GM21515 (cell line): Measurements from ENCODE around the gene TLR5.

Source experiments
- ATAC-seq: cut with Tn5 transposase; IDR thresholded peaks from one replicate; pipeline ENCODE4 v1.9.1; 2021; ENCODE audit not compliant: unreplicated experiment

The TLR5 gene

DNA sequence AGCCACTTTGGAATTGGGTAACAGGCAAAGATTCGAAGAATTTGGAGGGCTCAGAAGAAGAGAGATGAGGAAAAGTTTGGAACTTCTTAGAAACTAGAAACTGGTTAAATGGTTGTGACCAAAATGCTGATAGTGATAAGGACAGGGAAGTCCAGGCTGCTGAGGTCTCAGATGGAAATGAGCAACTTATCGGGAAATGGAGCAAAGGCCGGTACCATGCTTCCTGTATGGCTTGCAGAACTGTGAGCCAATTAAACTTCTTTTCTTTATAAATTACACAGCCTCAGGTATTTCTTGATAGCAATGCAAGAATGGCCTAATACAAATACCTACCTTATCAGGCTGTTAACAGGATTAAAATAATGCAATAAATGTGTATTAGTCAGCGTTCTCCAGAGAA, 9.4 kb upstream of the TLR5 start:
- no peak for ATAC-seq

DNA sequence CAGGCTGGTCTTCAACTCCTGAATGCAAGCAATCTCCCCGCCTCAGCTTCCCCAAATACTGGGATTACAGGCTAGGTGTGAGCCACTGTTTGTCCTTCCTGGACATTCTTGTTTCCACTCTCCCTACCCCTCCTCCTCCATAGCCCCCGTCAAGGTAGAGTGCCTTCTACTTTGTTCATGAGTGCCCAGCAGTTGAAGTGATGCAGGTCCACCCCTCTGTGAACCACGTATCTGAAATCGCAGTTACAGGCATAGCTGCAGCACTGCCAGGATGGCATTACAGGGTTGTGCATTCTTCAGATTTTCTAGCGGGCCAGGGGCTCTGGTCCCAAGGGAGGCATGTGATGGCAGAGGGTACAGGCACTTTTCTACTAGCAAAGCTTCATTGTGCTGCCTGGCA, 7.4 kb upstream of the TLR5 start:
- no peak for ATAC-seq

DNA sequence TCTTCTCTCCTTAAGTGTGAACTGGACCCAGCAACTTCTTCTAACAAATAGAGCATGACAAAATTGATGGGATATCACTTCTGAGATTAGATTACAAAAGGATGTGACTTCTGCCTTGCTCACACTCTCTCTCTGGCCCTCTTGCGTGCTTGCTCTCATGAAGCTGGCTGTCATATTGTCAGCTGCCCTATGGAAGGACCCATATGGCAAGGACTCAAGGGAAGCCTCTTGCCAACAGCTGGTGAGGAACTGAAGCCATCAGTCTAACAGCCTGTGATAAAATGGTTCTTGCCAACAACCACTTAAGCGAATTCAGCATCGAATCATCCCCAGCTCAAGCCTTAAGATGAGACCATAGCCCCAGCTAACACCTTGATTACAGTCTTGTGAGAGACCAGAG, 4.8 kb upstream of the TLR5 start:
- no peak for ATAC-seq

DNA sequence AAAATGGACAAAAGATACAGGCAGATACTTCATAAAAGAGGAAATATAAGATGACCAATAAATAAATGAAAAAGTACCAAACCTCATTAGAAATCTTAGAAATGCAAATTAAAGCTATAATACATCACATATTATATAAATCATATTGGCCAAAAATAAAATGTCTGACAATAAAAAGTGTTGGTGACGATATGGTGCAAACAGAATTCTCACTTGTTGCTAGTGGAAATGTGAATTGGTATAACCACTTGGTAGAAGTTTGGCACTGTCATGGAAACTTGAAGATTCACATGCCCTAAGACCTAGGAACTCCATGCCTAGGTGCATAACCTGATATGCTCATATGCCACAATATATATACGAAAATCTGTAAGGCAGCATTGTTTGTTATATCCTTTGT, 4.4 kb upstream of the TLR5 start:
- ATAC-seq: no peak

DNA sequence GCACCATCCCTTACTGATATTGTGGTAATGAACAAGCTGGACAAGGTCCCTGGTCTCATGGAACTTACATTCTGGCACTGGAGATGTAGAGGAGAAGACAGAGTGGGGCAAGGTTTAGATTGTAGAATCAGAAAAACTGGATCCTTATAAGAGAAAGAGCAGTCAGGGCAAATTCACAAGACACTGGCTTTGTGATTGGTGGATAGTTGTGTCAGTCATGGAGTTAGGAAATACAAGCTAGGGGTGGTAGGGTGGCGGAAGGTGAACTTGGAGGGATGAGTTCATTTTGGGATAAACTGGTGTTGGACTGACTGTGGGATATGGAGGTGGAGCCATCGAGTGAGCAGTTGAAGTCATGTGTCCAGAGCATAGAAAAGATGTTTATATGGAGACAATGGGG, 3.7 kb upstream of the TLR5 start:
- ATAC-seq: no peak

DNA sequence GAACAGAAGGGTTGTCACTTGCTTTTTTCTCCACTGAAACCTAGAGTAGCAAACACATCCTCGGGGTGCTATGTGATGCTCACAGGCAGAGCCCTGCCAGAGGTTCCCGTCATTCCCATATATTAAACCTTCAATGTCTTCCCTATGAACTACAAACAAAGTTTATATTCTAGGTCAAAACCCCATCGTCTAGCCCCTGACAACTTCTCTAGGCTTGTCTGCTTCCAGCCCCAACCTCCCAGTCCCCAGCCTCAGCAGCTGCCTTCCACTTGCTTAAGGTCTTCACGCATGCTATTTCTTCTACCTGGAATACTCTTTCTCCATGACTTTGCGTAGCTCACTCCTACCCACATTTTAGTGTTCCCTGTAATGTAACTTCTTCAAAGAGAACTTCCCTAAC, 1.9 kb upstream of the TLR5 start:
- no peak for ATAC-seq

DNA sequence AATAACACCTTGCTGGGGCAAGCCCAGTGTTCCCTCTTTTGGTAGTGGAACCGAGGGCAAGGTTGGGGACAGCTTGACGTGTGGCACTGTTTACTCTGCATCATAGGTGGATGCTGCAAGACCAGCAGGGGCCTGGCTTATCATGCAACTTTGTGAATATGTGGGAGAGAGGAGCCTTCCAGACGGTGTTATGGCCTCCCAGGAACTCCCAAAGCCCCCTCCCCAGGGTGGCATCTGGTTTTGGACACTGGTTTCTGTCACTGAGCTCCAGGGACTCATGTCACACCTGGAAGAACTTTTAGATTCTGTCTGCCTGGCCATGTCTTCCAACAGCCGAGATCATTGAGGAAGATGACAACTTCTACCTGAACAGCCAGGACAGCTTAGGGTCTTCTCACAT, 1.4 kb upstream of the TLR5 start:
- no peak for ATAC-seq

DNA sequence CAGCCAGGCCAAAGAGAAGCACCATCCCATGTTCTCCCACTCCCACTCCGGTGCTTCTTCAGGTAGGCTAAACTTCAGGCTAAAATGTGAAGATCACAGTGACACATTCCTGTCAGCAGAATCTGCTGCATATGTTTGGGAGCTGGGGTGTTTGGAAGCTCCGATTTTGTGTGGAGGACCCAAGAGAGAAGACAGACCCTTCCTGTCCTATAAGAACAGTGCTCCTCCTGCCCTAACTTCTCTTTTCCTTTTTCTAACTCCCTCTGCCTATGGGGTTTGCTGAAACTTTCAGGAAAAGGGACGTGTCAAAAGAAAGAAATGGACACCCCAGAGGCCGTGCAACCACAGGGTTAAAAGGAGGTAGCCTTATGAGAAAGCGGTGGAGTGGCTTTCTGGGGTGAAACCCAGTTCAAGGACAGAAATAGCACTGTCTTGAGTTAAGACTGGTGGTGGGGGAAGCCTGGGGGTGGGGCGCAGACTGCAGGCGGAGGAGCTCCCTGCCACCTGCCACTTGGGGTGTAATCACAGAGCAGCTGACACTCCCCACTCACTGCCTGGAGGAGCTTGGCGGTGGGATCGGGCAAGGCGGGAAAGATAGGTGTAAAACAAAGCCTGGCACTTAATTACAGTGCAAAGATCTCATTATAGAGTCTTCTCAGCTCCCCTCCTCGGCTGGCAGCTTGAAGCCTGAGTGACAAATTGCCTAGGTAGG, 645 bp upstream of the TLR5 start:
- peak; percentile 56 for ATAC-seq

DNA sequence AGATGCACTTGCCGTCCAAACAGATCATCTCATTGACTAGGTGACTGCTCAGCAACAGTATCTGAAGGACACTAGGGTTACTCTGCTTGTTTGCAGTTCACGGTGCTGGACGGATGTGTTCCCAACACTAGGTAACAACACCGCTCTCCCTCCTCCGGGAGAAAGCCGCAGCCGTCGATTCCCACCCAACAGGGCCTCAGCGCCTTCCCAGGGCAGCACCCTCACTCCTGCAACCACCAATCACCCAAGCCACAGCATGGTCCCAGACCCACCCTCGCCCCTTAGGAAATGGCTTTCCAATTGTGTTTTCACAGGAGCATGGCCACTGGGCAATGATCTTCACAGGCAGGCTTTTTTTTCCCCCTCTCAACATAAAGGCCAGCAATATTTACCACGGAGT, 779 bp downstream of the TLR5 start:
- no peak for ATAC-seq

DNA sequence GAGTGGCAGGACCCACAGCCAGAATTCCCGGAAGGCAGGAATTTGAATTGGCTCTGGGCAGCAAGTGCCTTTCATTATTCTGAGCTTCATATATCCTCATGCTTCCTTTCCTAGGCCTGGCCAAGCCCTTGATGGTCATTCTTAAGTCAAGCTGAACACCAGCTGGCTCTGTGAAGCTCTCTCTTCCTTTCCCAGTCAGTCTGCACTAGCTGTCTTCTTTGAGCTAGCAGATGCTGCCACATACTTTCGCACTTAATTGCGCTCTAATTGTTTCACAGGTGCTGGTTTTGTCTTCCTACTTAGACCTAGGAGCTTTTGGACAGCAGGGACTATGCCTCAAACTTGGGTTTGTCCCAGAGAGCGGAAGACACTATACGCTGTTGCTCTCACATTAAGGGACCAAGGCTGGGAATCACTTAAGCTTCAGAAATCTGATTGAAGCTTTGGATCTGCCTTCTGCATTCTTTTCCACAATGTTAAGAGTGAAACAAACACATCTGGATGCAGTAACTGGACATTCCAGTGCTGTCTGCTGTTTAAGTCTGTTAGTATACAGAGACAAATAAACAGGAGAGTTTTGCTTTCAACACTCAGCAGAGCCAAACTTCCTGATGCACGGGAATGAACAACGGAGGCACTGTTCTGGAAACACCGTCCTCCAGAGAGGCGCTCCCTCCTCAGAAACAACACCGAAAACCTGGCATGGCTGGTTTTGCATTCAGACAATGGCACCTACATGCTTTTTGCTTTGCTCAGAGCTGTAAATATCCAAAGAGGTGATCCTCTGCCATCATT, 2.2 kb downstream of the TLR5 start:
- no peak for ATAC-seq

DNA sequence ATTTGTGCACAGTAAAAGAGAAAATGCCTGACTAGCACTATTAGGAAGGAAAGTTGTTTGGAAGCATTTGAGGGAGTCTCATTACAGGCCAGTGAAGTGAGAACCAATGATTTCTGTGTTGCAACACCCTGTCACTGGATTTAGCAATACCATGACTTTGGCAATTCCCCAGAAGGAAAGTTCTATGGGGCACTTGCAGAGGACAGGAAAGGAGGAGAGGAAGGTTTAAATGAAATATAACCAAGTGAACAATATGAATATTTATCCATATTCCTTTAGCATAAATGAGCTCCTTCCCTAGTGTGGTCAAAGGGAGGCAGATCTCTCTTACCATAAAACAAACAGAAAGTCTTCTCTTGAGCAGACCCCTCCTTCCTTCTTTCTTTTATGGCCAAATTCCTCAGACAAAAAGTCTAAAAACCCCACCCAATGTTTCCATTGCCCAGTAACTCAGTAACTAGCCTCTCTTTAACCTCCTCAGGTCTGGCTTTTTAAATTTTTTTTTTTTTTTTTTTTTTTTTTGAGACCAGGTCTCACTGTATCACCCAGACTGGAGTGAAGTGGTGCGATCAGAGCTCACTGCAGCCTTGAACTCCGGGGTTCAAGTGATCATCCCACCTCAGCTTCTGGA, 5.5 kb downstream of the TLR5 start:
- ATAC-seq: no peak

DNA sequence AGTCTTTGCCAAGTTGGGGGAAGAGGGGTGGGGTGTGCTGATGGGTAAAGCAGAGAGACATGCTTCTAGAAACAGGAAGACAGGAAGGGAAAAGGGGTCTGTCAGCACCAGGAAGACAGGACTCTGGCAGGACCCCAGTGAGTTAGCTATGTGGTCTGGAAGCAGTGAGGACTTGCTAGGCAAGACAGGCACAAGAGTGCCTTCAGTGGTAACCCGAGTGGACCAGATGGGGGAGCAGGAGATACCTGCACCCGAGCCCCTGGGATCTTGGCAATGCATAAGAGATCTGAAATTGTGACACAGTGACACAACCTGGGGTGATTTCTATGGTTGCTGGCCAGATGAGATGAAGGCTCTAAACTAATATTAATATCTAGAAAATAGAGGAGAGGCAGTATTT, 7.0 kb downstream of the TLR5 start:
- no peak for ATAC-seq

DNA sequence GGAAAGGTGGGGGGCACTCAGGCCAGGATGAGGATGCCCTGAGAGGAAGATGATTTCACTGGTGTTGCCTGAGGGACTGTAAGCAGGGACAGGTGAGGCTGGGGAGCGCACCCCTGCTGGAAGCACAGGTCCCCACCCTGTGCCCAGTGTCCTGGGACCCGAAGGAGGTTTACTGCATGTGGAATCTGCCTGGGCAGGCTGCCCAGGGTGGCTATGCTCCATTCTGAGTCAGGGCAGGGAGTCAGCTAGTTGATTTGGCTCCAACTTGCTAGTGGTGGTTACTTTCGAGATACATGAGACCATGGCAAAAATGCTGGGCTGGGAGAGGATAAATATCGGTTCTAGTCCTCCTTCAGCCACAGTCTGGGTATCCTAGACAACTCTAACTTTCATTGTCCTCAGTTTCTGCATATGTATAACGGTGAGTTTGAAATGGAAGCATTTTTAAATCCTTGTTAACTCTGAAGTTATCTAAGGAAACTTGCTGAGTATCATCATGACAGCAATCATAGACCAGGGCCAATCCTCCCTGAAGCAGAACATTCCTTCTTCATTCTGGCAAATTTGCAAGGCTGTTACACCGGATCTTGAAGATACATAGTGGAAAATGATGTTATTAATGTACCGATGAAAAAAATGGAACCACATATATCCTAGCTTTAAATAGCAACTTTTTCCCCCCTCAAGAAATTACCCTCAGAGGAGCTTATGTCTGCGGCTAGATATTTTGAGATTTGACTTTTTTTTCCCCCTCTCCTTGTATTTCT, 7.7 kb downstream of the TLR5 start:
- ATAC-seq: no peak

DNA sequence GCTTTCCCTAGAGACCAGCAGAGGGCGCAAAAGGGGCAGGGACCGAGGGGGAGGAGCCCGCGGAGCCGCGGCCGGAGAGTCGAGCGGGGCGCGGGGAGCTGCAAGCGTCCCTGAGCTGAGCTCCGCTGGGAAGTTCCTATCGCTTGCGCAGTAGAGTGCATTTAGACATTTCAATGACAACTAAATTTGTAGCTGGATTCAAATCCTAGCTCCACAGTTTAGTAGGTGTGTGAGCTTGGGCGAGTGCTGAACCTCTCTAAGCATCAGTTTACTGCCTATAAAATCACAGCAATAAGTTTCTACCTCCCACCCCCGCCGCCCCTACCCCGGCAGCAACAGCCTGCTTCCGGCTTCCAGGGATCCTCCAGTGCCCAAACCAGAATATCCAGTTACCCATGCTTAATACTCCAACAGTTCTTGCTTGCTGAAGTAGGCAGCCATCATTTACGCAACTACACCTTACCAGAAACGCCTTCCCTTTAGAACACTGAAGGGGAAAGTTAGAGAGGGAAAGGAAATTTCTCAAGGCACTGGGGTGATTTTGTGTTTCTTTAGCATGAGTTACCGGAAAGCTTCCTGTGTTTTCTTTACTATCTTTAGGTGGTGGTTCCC, 9.1 kb downstream of the TLR5 start:
- peak; percentile 93 for ATAC-seq

DNA sequence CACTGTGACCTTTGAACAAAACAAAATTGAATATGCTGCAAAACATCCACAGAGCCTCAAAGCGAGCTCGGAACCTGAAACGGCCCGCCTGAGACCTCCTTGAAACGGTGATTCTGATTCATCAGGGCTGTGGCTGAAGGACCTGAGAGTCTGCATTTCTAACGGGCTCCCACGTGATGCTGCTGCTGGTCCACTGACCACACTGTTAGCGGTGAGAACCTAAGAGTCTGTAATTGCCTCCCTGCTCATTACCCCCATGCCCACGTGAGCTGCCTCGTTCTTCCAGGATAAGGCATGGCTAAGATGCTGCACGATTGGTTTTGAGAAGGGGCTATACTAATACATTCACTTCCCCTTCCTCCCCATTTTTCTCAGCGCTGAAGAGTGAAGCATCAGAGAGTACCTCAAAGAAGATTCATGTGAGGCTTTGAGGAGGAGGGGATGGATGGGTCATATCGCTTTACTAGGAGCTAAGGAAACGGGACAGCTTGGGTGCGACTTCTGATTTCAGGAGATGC, 9.7 kb downstream of the TLR5 start:
- peak; percentile 6 for ATAC-seq

DNA sequence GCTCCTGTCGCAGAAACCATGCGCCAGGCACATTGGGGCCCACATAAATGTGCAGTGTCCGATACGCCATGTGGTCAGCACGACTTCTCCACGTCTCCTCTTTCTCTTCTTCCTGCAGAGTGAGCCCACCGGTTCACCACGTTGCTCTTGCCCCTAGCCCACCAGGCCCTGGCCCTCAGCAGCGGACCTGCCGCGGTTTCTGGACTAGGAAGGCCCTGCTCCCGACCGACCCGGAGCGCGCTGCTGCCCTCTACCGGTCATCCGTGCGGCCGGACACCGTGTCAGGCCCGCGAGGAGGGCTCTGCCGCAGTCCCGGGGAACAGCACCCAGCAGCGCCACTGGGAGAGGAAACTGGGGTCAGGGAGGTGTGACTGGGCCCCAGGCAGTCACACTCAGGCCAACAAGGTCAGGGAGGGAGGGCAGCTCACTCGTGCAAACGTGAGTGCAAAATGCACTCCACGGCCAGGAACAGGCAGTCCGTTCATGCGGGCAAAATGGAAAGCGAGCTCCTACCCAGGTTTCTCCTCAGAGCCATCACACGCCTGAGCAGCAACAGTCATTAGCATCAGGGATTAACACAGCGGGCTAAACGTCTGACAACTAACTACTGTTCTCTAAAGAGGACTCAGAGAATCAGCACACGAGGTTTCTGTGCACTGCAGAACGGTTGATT, 13.7 kb downstream of the TLR5 start:
- ATAC-seq: peak; percentile 66

DNA sequence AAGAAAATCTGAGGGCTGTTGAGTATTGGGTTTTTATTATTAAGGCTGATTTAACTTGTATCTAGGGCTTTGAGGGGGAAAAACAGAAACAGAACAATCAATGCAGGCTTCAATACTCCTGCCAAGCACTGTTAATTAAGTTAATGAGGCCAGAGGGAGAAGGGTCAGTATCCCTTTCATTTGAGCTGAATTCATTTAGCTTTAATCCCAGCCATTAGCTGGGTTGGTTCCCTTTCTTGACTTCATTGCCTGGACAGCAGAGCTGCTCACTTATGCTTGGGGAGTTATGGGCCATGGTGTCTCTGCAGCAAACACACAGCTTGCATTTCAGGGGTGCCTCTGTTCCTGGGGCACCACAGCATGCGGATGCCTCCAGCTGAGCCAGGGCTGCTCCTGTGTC, 16.3 kb downstream of the TLR5 start:
- ATAC-seq: no peak

DNA sequence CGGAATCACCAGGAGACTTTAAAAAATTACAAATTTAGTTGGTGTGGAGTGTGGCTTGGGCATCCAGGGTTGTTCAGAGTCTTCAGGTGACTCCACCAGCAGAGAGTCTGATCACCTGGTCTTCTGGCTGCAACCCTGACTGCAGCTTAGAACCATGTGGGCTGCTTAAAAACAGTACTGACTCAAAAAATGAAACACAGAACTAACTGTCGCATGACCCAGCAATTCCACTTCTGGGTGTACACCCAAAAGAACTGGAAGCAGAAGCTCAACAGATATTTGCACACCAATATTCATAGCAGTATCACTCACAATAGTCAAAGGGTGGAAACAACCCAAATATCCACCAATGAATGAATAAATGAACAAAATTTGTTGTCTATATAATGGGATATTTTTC, 17.3 kb downstream of the TLR5 start:
- ATAC-seq: no peak

DNA sequence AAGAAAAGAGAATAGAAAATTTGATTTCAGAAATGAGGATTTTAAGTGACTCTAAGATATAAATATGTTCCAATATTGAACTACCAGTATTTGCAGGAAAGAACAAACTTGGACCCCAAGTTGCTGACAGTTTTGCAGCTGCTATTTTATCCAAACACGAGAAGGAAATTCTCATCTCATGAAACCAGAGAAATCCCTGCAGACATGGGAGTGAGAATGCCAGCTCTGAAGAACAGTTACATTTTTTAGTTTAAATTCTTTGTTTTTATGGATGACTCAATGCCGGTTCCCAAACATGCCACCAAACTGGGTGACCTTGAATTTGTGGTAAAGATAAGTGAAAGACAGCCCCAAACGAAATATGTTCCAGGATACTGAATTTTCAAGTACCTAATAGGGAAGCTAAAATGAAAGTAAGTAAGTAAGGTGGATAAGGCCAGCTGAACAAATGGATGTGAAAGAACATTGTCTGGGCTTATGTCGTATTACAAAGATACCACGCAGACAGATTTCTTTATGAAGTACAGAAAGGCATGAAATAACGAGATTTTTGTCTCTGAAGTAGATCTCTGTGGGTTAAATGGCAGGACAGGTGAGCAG, 19.9 kb downstream of the TLR5 start:
- no peak for ATAC-seq

DNA sequence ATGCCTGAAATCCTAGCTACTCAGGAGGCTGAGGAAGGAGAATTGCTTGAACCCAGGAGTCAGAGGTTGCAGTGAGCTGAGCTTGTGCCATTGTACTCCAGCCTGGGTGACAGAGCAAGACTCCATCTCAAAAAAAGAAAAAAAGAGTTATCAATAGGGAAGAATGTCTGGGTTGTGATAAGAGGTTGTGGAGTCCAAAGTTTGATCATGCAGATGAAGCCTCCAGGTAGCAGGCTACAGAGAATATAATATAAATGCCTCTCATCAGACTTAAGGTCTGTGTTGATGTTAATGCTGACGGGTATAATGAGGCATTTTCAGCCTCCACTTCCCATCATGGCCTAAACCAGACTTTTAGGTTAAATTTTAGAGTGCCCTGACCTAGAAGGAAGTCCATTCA, 24.6 kb downstream of the TLR5 start:
- ATAC-seq: no peak
